KMS-11 (cell line): Measurements from ENCODE around the gene ATP8A1.

Source experiments
- H2AFZ ChIP-seq: fragments of 200-600 bp; sonication (generic); 2 replicates; pipeline ENCODE4 v1.6.1; 2016; ENCODE audit warnings: antibody characterized with exemption, mixed run types, low read depth
- H3K27ac ChIP-seq: fragments of 200-600 bp; sonication (generic); 2 replicates; pipeline ENCODE4 v1.6.1; 2016; ENCODE audit warnings: mild to moderate bottlenecking, mixed run types
- H3K27me3 ChIP-seq: fragments of 200-600 bp; sonication (generic); 2 replicates; pipeline ENCODE4 v1.6.1; 2017; ENCODE audit warnings: mild to moderate bottlenecking, low read depth, mixed run types, moderate library complexity; ENCODE audit not compliant: insufficient read depth
- H3K36me3 ChIP-seq: fragments of 200-600 bp; sonication (generic); 2 replicates; pipeline ENCODE4 v1.6.1; 2017; ENCODE audit warnings: mild to moderate bottlenecking, mixed run types; ENCODE audit not compliant: insufficient read depth
- H3K4me1 ChIP-seq: fragments of 200-600 bp; sonication (generic); 2 replicates; pipeline ENCODE4 v1.6.1; 2016; ENCODE audit warnings: mild to moderate bottlenecking, low read depth, mixed run types; ENCODE audit not compliant: poor library complexity, severe bottlenecking
- H3K4me2 ChIP-seq: fragments of 200-600 bp; sonication (generic); 2 replicates; pipeline ENCODE4 v1.7.0; 2016; ENCODE audit warnings: mild to moderate bottlenecking, mixed run types
- H3K4me3 ChIP-seq: fragments of 200-600 bp; sonication (generic); IDR thresholded peaks from 2 replicates; pipeline ENCODE4 v1.6.1; 2017; ENCODE audit warnings: low read depth, low read length, mixed read lengths; ENCODE audit not compliant: insufficient read depth
- H3K79me2 ChIP-seq: fragments of 200-600 bp; sonication (generic); 2 replicates; pipeline ENCODE4 v1.6.1; 2016; ENCODE audit warnings: low read depth, mixed run types; ENCODE audit not compliant: insufficient read depth
- H3K9ac ChIP-seq: fragments of 200-600 bp; sonication (generic); 2 replicates; pipeline ENCODE4 v1.6.1; 2016; ENCODE audit warnings: mild to moderate bottlenecking, mixed run types
- H4K20me1 ChIP-seq: fragments of 200-600 bp; sonication (generic); 2 replicates; pipeline ENCODE4 v1.6.1; 2016; ENCODE audit warnings: mild to moderate bottlenecking, mixed run types; ENCODE audit not compliant: insufficient read depth
- CTCF ChIP-seq: fragments of 200-600 bp; sonication (generic); conservative IDR thresholded peaks from 2 replicates; pipeline ENCODE4 v1.6.1; 2017; ENCODE audit warnings: low read depth, mild to moderate bottlenecking, antibody characterized with exemption, low read length, moderate library complexity, mixed read lengths

The ATP8A1 gene

GRCh38 chr4:42399393-42399792 is 257.5 kb downstream of the ATP8A1 start:
- no peaks in the 10 kb centered on the region for H3K79me2 ChIP-seq
- no peak for TF ChIP-seq CTCF
- no peaks in the 10 kb centered on the region for H3K27me3 ChIP-seq
- no peak overlapping the region for H3K9ac ChIP-seq
- no peak overlapping the region for H2AFZ ChIP-seq
- H3K36me3 ChIP-seq: no peaks in the 10 kb centered on the region
- H3K4me3 ChIP-seq: no peak overlapping the region
- H4K20me1 ChIP-seq: no peaks in the 10 kb centered on the region
- no peak overlapping the region for H3K27ac ChIP-seq
- H3K4me1 ChIP-seq: no peaks in the 10 kb centered on the region
- H3K4me2 ChIP-seq: no peak overlapping the region

GRCh38 chr4:42398871-42399331 is 258.0 kb downstream of the ATP8A1 start:
- Histone ChIP-seq H3K27ac (no peak overlapping the region), H4K20me1 (no peaks in the 10 kb centered on the region), H3K4me3 (no peak overlapping the region), H3K79me2 (no peaks in the 10 kb centered on the region), H3K4me1 (no peaks in the 10 kb centered on the region), H2AFZ (no peak overlapping the region), H3K4me2 (peak overlapping the region; percentile 48; the same call in 1 of the 2 replicates), H3K9ac (no peak overlapping the region), H3K27me3 (no peaks in the 10 kb centered on the region), H3K36me3 (no peaks in the 10 kb centered on the region)
- no peak for TF ChIP-seq CTCF

- Histone ChIP-seq H2AFZ (peak overlapping the region; percentile 75), H3K27ac (no peak overlapping the region), H3K4me2 (peak overlapping the region; percentile 48; the same call in 1 of the 2 replicates)
These were observed 258.6 kb downstream of the ATP8A1 start for GRCh38 chr4:42398171-42398870.

GRCh38 chr4:42397635-42398170 is 259.2 kb downstream of the ATP8A1 start:
- H3K36me3 ChIP-seq: no peaks in the 10 kb centered on the region
- H3K9ac ChIP-seq: peak overlapping the region; percentile 63
- H2AFZ ChIP-seq: peak overlapping the region; percentile 75
- peak overlapping the region; percentile 48; the same call in 1 of the 2 replicates for H3K4me2 ChIP-seq
- no peaks in the 10 kb centered on the region for H3K79me2 ChIP-seq
- TF ChIP-seq CTCF: no peak
- H3K4me1 ChIP-seq: no peaks in the 10 kb centered on the region
- no peaks in the 10 kb centered on the region for H3K27me3 ChIP-seq
- H3K4me3 ChIP-seq: peak overlapping the region; percentile 69
- H4K20me1 ChIP-seq: no peaks in the 10 kb centered on the region
- H3K27ac ChIP-seq: no peak overlapping the region

More at GRCh38 chr4:42398171-42398870, 258.6 kb downstream of the ATP8A1 start:
- no peaks in the 10 kb centered on the region for H3K4me1 ChIP-seq
- H3K9ac ChIP-seq: peak overlapping the region; percentile 63
- no peaks in the 10 kb centered on the region for H3K36me3 ChIP-seq
- no peaks in the 10 kb centered on the region for H3K27me3 ChIP-seq
- no peak for TF ChIP-seq CTCF
- peak overlapping the region; percentile 69 for H3K4me3 ChIP-seq
- no peaks in the 10 kb centered on the region for H3K79me2 ChIP-seq
- no peaks in the 10 kb centered on the region for H4K20me1 ChIP-seq
